Bronchial epithelial cell (primary cell): ENCODE results near the gene EFR3B. TPM values are rescaled to one million over a fixed set of nuclear protein-coding genes. Genes with fewer than 3 reads are reported as not detected.

Experiments
- DNase-seq: peaks from one replicate; pipeline ENCODE4 v3.0.0-alpha.2; 2010; ENCODE audit warnings: low read depth
- FAIRE-seq: peaks from 2 replicates; lab custom pipeline; 2011; peaks lifted over from hg19 to GRCh38; lab: Jason Lieb, UNC
- H3K27me3 ChIP-seq: 2 replicates; pipeline ENCODE4 v1.5.1; 2011; ENCODE audit warnings: low read length; ENCODE audit not compliant: control insufficient read depth, insufficient read depth
- H3K36me3 ChIP-seq: 2 replicates; pipeline ENCODE4 v1.5.1; 2011; ENCODE audit warnings: low read length; ENCODE audit not compliant: control insufficient read depth, insufficient read depth
- H3K4me3 ChIP-seq: 2 replicates; pipeline ENCODE4 v1.5.1; 2011; ENCODE audit warnings: mild to moderate bottlenecking, low read depth, low read length, control low read depth
- CTCF ChIP-seq: IDR thresholded peaks from 2 replicates; pipeline ENCODE4 v1.5.1; 2011; ENCODE audit warnings: mild to moderate bottlenecking, moderate library complexity, low read length, control low read depth, inconsistent platforms; ENCODE audit not compliant: insufficient read depth, severe bottlenecking
- total RNA-seq: library from RNA; depleted of rRNA; stranded (reverse); fragments of >200 nt; gene quantifications from 2 replicates; pipeline ENCODE4 v1.2.1, GENCODE V29; 2014

EFR3B gene
- total RNA-seq, 1 donor from 2014 or later: not detected

GRCh38 chr2:25081237-25081790 lies 39.4 kb downstream of the EFR3B start:
- no peak for TF ChIP-seq CTCF
- FAIRE-seq (no peak), DNase-seq (no peak)
- no peak overlapping the region for H3K4me3 ChIP-seq
- H3K36me3 ChIP-seq: no peaks in the 10 kb centered on the region
- H3K27me3 ChIP-seq: peaks cover 19% of the 10 kb centered on the region

GRCh38 chr2:25082002-25082622 lies 40.2 kb downstream of the EFR3B start:
- Histone ChIP-seq H3K4me3 (no peak overlapping the region), H3K36me3 (no peaks in the 10 kb centered on the region), H3K27me3 (peaks cover 16% of the 10 kb centered on the region)
- FAIRE-seq: no peak
- TF ChIP-seq CTCF: no peak
- no peak for DNase-seq

DNA sequence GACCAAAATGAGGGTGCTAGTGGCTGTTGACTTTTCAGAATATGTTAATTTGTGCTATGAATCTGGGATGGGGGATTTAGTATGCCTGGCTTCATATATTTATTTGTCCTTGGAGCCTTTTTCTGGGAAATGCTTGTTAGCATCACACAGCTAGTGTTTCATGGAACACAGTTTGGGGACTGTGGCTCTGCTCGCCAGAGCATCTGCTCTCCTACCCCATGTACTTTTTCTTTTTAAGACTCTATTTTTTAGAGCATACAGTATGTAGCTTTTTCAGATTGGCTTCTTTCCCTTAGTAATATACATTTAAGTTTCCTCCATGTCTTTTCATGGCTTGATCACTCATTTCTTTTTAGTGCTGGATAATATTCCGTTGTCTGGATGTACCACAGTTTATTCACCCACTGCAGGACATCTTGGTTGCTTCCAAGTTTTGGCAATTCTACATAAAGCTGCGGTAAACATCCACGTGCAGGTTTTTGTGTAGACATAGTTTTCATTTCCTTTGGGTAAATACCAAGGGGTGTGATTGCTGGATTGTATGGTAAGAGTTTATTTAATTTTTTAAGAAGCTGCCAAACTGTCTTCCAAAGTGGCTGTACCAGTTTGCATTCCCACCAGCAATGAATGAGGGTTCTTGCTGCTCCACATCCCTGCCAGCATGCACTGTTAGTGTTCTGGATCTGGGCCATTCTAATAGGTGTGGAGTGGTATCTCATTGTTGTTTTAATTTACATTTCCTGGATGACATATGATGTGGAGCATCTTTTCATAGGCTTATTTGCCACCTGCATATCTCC lies 44.1 kb downstream of the EFR3B start:
- Histone ChIP-seq H3K36me3 (no peaks in the 10 kb centered on the region), H3K4me3 (no peak overlapping the region), H3K27me3 (peaks cover 14% of the 10 kb centered on the region)
- no peak for TF ChIP-seq CTCF
- FAIRE-seq: no peak
- DNase-seq: no peak

DNA sequence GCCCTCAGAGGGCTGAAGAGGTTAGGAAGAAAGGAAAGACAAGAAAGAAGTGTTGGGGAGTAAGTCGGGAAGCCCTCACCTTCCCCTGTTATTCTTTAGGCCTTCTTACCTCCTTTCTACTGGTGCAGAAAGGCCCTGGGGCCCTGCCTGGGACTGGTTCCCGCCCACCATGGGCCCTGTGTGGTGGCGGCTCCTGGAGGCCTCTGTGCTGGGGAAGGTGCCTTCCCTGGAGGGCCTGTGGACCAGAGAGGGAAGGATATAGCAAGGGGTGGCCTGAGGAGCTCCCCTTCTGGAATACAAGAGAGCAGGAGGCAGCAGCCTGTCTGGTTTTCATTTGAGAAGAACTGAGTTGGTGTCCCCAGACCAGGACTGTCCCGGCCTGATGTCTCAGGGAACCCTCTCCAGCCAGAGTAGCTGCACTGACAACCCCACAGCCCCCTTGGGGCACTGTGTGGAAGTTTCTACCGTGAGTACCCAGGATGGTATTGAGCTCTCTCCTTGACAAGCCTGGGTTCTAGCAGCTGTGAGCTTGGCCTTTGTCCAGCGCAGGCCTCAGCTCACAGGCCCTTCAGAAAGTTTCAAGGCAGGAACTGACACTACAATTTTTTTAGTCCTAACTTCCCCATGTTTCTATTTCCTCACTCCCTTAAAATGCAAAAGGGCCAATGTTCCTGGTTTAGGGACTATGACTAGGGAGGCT lies 47.1 kb downstream of the EFR3B start:
- Histone ChIP-seq H3K27me3 (no peaks in the 10 kb centered on the region), H3K4me3 (no peak overlapping the region), H3K36me3 (no peaks in the 10 kb centered on the region)
- DNase-seq (no peak), FAIRE-seq (no peak)
- no peak for TF ChIP-seq CTCF

DNA sequence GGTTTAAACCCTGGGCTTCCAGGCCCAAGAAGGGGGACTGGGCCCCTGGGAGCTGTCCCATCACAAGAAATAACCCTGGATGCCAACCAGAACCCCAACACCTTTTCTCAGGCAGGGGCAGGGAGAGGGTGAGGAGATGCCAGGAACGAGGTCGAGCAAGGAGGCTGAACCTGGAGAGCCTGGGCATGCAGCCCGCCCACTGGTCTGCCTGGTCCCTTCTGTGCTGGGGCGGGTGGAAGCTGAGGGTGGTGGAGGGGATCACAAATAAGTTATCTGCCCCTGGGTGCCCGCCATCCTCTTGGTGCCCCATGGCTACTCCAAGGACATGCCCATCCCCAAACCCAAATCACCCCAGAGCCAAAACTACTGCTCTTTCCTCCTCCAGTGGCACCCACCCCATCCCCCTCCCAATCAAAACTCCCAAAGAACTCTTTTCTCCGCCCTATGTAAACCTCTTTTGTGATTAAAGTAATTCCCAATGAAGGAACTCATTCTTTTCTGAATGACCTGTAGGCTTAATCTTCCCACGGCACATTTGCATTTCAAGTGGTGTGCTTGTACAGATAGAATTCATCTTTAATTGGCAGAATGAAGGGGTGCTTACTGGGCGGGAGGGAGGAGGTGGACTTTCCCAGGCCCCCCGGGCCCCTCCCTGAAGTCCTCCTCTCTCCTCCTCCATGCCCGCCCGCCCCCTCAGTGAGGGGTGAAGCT lies 47.9 kb downstream of the EFR3B start:
- Histone ChIP-seq H3K36me3 (no peaks in the 10 kb centered on the region), H3K27me3 (no peaks in the 10 kb centered on the region), H3K4me3 (no peak overlapping the region)
- no peak for TF ChIP-seq CTCF
- DNase-seq (no peak), FAIRE-seq (no peak)
